IPS-18a (cell line): ENCODE data around the gene GFOD2.

Experiments
- H3K27ac ChIP-seq: one replicate; pipeline ENCODE4 v1.5.1; 2013; ENCODE audit warnings: low read length
- H3K27me3 ChIP-seq: one replicate; pipeline ENCODE4 v1.6.1; 2013; ENCODE audit warnings: mild to moderate bottlenecking, low read length; ENCODE audit not compliant: control insufficient read depth, insufficient read depth
- H3K36me3 ChIP-seq: one replicate; pipeline ENCODE4 v1.6.1; 2013; ENCODE audit warnings: low read depth, low read length; ENCODE audit not compliant: control insufficient read depth
- H3K4me1 ChIP-seq: one replicate; pipeline ENCODE4 v1.6.1; 2013; ENCODE audit warnings: low read depth, low read length; ENCODE audit not compliant: control insufficient read depth
- H3K4me3 ChIP-seq: one replicate; pipeline ENCODE4 v1.5.1; 2013; ENCODE audit warnings: low read length
- H3K9ac ChIP-seq: one replicate; pipeline ENCODE4 v1.6.1; 2013; ENCODE audit warnings: mild to moderate bottlenecking, low read length, moderate library complexity
- H3K9me3 ChIP-seq: one replicate; pipeline ENCODE4 v1.6.1; 2013; ENCODE audit warnings: low read depth, low read length; ENCODE audit not compliant: control insufficient read depth

Gene GFOD2

GRCh38 chr16:67661101-67661761, 57.9 kb downstream of the GFOD2 start:
- no peaks in the 10 kb centered on the region for H3K9me3 ChIP-seq
- H3K36me3 ChIP-seq, result no peaks in the 10 kb centered on the region
- H3K27me3 ChIP-seq, result peaks cover 12% of the 10 kb centered on the region
- H3K9ac ChIP-seq, result no peak overlapping the region
- no peak overlapping the region for H3K27ac ChIP-seq
- peak overlapping the region; percentile 99 for H3K4me3 ChIP-seq
- H3K4me1 ChIP-seq, result peaks cover 3% of the 10 kb centered on the region

DNA sequence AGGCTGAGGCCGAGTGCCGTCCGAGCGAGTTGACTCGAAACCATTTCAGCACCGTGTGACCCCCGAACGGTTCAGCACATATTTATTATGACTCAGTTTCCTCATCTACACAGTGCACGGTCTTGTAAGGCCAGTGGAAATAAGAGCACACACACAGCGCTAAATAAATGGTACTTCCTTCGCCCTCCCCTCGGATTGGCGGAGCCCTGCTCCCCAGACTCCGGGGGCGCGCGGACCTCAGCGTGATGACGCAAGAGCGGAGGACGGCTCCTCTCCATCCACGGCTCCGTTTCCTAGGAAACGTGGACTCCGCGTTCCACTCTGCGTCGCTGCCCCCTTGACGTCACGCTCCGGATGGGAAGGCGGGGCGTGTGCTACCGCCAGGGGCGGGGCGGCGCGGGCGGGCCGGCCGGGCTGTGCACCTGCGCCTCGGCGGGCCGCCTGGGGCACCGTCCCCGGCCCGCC, 58.5 kb downstream of the GFOD2 start, which contains the start of gene PARD6A:
Gene PARD6A (plus strand): TSS at position 397 of the 465 bp plus-strand sequence. CDS start 79 bp downstream, outside the sequence.
- peaks cover 12% of the 10 kb centered on the region for H3K27me3 ChIP-seq
- peak within 1 kb of the TSS; percentile 99 for H3K4me3 ChIP-seq
- peak within 1 kb of the TSS; percentile 84 for H3K9ac ChIP-seq
- no peaks in the 10 kb centered on the region for H3K9me3 ChIP-seq
- peak within 1 kb of the TSS; percentile 97 for H3K27ac ChIP-seq
- H3K36me3 ChIP-seq, result no peaks in the 10 kb centered on the region
- H3K4me1 ChIP-seq, result peaks cover under 1% of the 10 kb centered on the region

- no peaks in the 10 kb centered on the region for H3K4me1 ChIP-seq
- H3K36me3 ChIP-seq, result no peaks in the 10 kb centered on the region
- peaks cover 14% of the 10 kb centered on the region for H3K27me3 ChIP-seq
- H3K9ac ChIP-seq, result peak within 1 kb of the TSS; percentile 84
- no peaks in the 10 kb centered on the region for H3K9me3 ChIP-seq
- H3K4me3 ChIP-seq, result peak within 1 kb of the TSS; percentile 99
- peak within 1 kb of the TSS; percentile 97 for H3K27ac ChIP-seq
These were observed 59.2 kb downstream of the GFOD2 start, which contains the start of gene ACD for GRCh38 chr16:67659675-67660563. Gene ACD (minus strand): TSS chr16:67660260. CDS start chr16:67660220, 40 bp downstream.

DNA sequence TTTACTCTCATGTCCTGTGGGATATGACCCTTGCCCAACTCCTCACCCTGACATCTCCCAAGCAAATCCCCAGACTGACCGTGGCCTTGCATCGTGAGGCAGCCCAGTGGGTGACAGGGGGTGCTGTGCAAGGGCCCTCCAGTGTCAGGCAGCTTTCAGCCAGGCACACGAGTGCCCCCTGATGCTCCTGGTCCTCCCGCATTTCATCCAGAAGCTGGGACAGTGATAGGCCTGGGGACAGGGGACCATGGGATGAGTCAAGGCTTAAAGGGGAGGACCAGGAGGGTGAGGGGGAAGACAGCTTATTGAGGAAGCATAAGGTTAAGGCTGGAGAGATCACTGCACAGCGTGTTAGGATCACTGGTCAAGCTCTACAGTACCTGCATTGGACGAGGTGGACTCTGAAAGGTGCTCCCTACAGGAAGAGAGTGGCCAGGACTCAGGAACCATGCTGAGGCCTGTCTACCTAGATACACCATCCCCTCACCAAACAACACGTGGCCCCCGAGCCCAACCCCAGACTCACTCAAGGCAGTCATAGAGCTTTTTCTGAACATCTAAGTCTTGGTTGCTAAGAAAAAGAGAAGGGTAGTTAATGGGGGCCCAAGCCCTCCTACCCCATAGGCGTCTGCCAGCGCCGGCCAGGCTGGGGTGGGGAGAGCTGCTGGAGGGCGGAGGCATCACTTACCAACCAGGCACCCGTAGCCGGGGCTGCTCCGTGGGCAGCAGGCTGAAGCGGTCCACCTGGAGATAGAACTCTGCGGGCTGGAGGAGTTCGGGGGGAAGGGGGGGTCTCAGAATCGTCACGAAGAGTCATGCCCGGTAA, 60.1 kb downstream of the GFOD2 start:
- Histone ChIP-seq H3K27me3 (peaks cover 22% of the 10 kb centered on the region), H3K4me3 (peak overlapping the region; percentile 99), H3K9ac (peak overlapping the region; percentile 84), H3K4me1 (no peaks in the 10 kb centered on the region), H3K27ac (no peak overlapping the region), H3K9me3 (no peaks in the 10 kb centered on the region), H3K36me3 (no peaks in the 10 kb centered on the region)

DNA sequence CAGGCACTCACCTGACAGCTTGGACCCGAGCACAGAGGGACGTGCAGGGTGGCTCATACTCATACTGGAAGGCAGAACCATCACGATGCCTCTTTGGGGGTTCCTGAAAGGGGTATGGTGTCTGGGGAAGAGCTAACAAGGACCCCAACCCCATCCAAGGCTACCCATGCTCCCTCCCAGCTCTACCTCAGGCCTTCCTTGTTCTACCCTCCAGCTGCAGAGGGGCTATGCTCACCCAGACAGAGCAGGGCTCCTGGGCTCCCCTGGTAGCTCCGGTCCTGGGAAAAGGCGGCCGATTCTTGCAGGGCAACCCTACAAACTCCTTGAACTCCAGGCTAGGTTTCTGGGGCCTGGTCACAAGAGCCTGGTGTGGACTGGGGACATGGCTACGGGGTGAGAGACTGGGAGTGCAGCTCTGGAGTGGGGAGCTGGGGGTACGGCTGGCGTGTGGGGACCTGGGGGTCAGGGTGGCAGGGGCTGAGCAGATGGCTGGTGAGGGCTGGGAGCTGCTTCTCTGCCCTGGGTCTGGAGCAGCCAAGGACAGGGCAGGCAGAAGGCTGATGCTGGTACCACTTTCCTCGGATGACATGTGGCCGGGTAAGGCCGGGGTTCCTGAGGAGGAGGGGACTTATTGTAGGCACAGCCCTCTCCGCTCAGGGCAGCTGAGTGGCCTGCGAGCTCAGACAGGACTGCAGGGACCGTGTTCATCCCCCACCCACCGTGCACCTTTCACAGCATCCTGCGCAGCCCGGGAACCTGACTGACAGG, 61.2 kb downstream of the GFOD2 start:
- Histone ChIP-seq H3K9ac (no peak overlapping the region), H3K36me3 (no peaks in the 10 kb centered on the region), H3K4me3 (no peak overlapping the region), H3K9me3 (no peaks in the 10 kb centered on the region), H3K27me3 (peaks cover 32% of the 10 kb centered on the region), H3K27ac (no peak overlapping the region), H3K4me1 (no peaks in the 10 kb centered on the region)

DNA sequence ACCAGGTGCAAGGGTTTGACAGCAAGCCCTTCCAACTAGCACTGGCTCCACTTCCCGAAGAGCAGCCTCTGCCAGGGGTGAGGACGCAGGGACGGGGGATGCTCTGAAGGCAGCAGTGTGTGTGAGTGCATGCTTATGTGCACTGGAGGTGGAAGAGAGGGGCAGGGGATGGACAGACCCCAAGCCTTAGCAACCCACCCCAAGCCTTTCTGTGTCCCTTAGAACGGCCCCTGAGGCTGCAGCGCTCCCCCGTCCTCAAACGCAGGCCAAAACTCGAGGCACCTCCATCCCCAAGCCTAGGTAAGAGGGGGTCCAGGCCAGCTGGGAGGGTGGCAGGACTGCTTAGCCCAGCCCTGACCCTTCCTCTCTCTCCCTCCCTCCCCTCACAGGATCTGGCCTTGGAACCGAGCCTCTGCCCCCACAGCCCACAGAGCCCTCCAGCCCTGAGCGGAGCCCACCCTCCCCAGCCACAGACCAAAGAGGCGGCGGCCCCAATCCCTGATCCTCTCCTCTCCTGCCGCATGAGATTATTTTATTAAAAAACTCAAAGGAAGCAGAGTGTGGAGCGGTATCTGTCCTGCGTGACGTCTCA, 62.0 kb downstream of the GFOD2 start:
- Histone ChIP-seq H3K9me3 (no peaks in the 10 kb centered on the region), H3K4me1 (no peaks in the 10 kb centered on the region), H3K27ac (no peak overlapping the region), H3K36me3 (no peaks in the 10 kb centered on the region), H3K4me3 (no peak overlapping the region), H3K27me3 (peaks cover 34% of the 10 kb centered on the region), H3K9ac (no peak overlapping the region)

GRCh38 chr16:67656344-67657016, 62.6 kb downstream of the GFOD2 start:
- Histone ChIP-seq H3K4me1 (no peaks in the 10 kb centered on the region), H3K9me3 (no peaks in the 10 kb centered on the region), H3K9ac (no peak overlapping the region), H3K4me3 (no peak overlapping the region), H3K27ac (no peak overlapping the region), H3K27me3 (peaks cover 33% of the 10 kb centered on the region), H3K36me3 (no peaks in the 10 kb centered on the region)

- no peak overlapping the region for H3K4me3 ChIP-seq
- no peaks in the 10 kb centered on the region for H3K36me3 ChIP-seq
- H3K9me3 ChIP-seq, result no peaks in the 10 kb centered on the region
These were observed 63.8 kb downstream of the GFOD2 start for GRCh38 chr16:67655363-67655762.

DNA sequence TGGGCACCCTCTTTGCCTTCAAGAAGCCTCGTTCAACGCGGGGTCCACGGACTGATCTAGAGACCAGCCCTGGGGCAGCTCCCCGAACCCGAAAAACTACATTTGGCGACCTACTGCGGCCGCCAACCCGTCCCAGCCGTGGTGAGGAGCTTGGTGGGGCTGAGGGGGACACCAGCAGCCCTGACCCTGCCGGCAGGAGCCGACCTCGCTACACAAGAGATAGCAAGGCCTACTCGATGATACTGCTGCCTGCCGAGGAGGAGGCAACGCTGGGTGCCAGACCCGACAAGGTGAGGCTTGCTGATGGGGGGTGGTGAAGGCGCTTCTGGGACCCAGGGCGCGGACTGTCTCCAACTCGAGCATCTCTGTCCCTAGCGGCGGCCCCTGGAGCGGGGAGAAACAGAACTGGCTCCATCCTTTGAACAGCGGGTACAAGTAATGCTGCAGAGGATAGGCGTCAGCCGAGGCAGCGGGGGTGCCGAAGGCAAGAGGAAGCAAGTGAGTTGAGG, 64.7 kb downstream of the GFOD2 start:
- H3K27me3 ChIP-seq, result peaks cover 49% of the 10 kb centered on the region
- no peaks in the 10 kb centered on the region for H3K4me1 ChIP-seq
- no peak overlapping the region for H3K4me3 ChIP-seq
- H3K36me3 ChIP-seq, result no peaks in the 10 kb centered on the region
- H3K9me3 ChIP-seq, result no peaks in the 10 kb centered on the region
- H3K9ac ChIP-seq, result no peak overlapping the region
- H3K27ac ChIP-seq, result no peak overlapping the region

More at GRCh38 chr16:67655363-67655762, 63.8 kb downstream of the GFOD2 start:
- Histone ChIP-seq H3K27ac (no peak overlapping the region), H3K9ac (no peak overlapping the region), H3K27me3 (peaks cover 42% of the 10 kb centered on the region), H3K4me1 (no peaks in the 10 kb centered on the region)
